Immature natural killer cell (primary cell): ENCODE results near the gene CRABP2. TPM values are rescaled to one million over a fixed set of nuclear protein-coding genes. Genes with fewer than 3 reads are reported as not detected.
A peak's percentile ranks its signal among the peaks of the same experiment; 100 is the strongest.

ENCODE experiments used
- DNase-seq, 3 donors: peaks; one replicate each; pipeline ENCODE4 v3.0.0; 2022; ENCODE audit warnings: mixed read lengths in 1 of 3
- H3K27ac Mint-ChIP-seq, 6 donors: one replicate each; pipeline ENCODE4 v1.8.0; 2020; ENCODE audit warnings: mixed read lengths in 6 of 6, mild to moderate bottlenecking in 5 of 6, inconsistent platforms in 4 of 6, moderate library complexity in 3 of 6
- H3K27me3 Mint-ChIP-seq, 3 donors: one replicate each; pipeline ENCODE4 v1.8.0; 2020 to 2021; ENCODE audit warnings: low read depth in 3 of 3, mild to moderate bottlenecking in 3 of 3, mixed read lengths in 3 of 3, moderate library complexity in 3 of 3, inconsistent platforms in 1 of 3
- H3K36me3 Mint-ChIP-seq, 3 donors: one replicate each; pipeline ENCODE4 v1.8.0; 2020; ENCODE audit warnings: mixed read lengths in 3 of 3, inconsistent platforms in 2 of 3, mild to moderate bottlenecking in 2 of 3
- H3K4me1 Mint-ChIP-seq, 2 donors: one replicate each; pipeline ENCODE4 v1.8.0; 2020; ENCODE audit warnings: inconsistent platforms in 2 of 2, mild to moderate bottlenecking in 2 of 2, mixed read lengths in 2 of 2, moderate library complexity in 1 of 2
- H3K4me3 Mint-ChIP-seq, 5 donors: one replicate each; pipeline ENCODE4 v1.8.0; 2020; ENCODE audit warnings: mild to moderate bottlenecking in 5 of 5, mixed read lengths in 5 of 5, inconsistent platforms in 3 of 5, moderate library complexity in 3 of 5
- H3K9me3 Mint-ChIP-seq, 6 donors: one replicate each; pipeline ENCODE4 v1.8.0; 2020; ENCODE audit warnings: mild to moderate bottlenecking in 6 of 6, mixed read lengths in 6 of 6, inconsistent platforms in 4 of 6, moderate library complexity in 3 of 6
- polyA plus RNA-seq, 3 donors: library from polyadenylated mRNA; unstranded; fragments of 300-500 nt; fragmentation: Illumina TruSeq; gene quantifications; one replicate each; pipeline ENCODE4 v1.2.3, GENCODE V29; 2021

CRABP2 gene
- polyA plus RNA-seq, 3 donors from 2014 or later = not detected

- H3K4me3 Mint-ChIP-seq = no peak overlapping the region
- no peaks in the 10 kb centered on the region for H3K9me3 Mint-ChIP-seq
- H3K4me1 Mint-ChIP-seq = peaks cover 45 to 51% of the 10 kb centered on the region in 2 donors
- no peaks in the 10 kb centered on the region for H3K36me3 Mint-ChIP-seq
- peak overlapping the region in 3 of 6 donors; percentile 34 to 76 (median 73) for H3K27ac Mint-ChIP-seq
- peaks cover 9 to 18% (median 17%) of the 10 kb centered on the region in 3 donors for H3K27me3 Mint-ChIP-seq
- DNase-seq = no peak
Observed at GRCh38 chr1:156662005-156662799, 43.2 kb downstream of the CRABP2 start.

GRCh38 chr1:156660752-156661112, 44.7 kb downstream of the CRABP2 start:
- Mint-ChIP-seq H3K27me3 (peaks cover 16 to 26% (median 17%) of the 10 kb centered on the region in 3 donors), H3K4me3 (peak overlapping the region; percentile 33 to 87 (median 57)), H3K4me1 (peaks cover 55 to 60% of the 10 kb centered on the region in 2 donors), H3K27ac (peak overlapping the region; percentile 82 to 94 (median 89)), H3K9me3 (no peaks in the 10 kb centered on the region), H3K36me3 (no peaks in the 10 kb centered on the region)
- DNase-seq = peak in 1 of 3 donors; percentile 7

GRCh38 chr1:156659988-156660751, 45.2 kb downstream of the CRABP2 start:
- Mint-ChIP-seq H3K27ac (peak overlapping the region; percentile 82 to 94 (median 89)), H3K4me3 (peak overlapping the region; percentile 70 to 87 (median 80)), H3K36me3 (no peaks in the 10 kb centered on the region), H3K9me3 (no peaks in the 10 kb centered on the region), H3K27me3 (peaks cover 15 to 31% (median 17%) of the 10 kb centered on the region in 3 donors), H3K4me1 (peaks cover 55 to 60% of the 10 kb centered on the region in 2 donors)
- peak; percentile 94 to 95 (median 94) for DNase-seq

GRCh38 chr1:156659661-156659987, 45.8 kb downstream of the CRABP2 start:
- H3K27me3 Mint-ChIP-seq = peaks cover 14 to 33% (median 19%) of the 10 kb centered on the region in 3 donors
- H3K9me3 Mint-ChIP-seq = no peaks in the 10 kb centered on the region
- peak overlapping the region; percentile 70 to 87 (median 80) for H3K4me3 Mint-ChIP-seq
- DNase-seq = no peak
- H3K27ac Mint-ChIP-seq = peak overlapping the region; percentile 57 to 94 (median 84)
- no peaks in the 10 kb centered on the region for H3K36me3 Mint-ChIP-seq
- H3K4me1 Mint-ChIP-seq = peaks cover 55 to 60% of the 10 kb centered on the region in 2 donors

GRCh38 chr1:156658945-156659574, 46.3 kb downstream of the CRABP2 start:
- peaks cover 55 to 60% of the 10 kb centered on the region in 2 donors for H3K4me1 Mint-ChIP-seq
- peak in 1 of 3 donors; percentile 18 for DNase-seq
- H3K27ac Mint-ChIP-seq = peak overlapping the region; percentile 61 to 94 (median 84)
- H3K4me3 Mint-ChIP-seq = peak overlapping the region; percentile 70 to 87 (median 80)
- peaks cover 14 to 35% (median 19%) of the 10 kb centered on the region in 3 donors for H3K27me3 Mint-ChIP-seq
- no peaks in the 10 kb centered on the region for H3K9me3 Mint-ChIP-seq
- H3K36me3 Mint-ChIP-seq = no peaks in the 10 kb centered on the region

- DNase-seq = no peak
- no peaks in the 10 kb centered on the region for H3K36me3 Mint-ChIP-seq
- peaks cover 55 to 60% of the 10 kb centered on the region in 2 donors for H3K4me1 Mint-ChIP-seq
- H3K4me3 Mint-ChIP-seq = peak overlapping the region in 3 of 5 donors; percentile 18 to 85 (median 80)
- peaks cover 14 to 35% (median 19%) of the 10 kb centered on the region in 3 donors for H3K27me3 Mint-ChIP-seq
- no peaks in the 10 kb centered on the region for H3K9me3 Mint-ChIP-seq
- H3K27ac Mint-ChIP-seq = peak overlapping the region in 3 of 6 donors; percentile 19 to 82 (median 61)
Observed at GRCh38 chr1:156658496-156658895, 46.9 kb downstream of the CRABP2 start.

GRCh38 chr1:156657741-156658319, 47.6 kb downstream of the CRABP2 start:
- H3K27ac Mint-ChIP-seq = peak overlapping the region in 5 of 6 donors; percentile 53 to 84 (median 71)
- DNase-seq = no peak
- no peaks in the 10 kb centered on the region for H3K9me3 Mint-ChIP-seq
- peak overlapping the region; percentile 79 to 86 (median 82) for H3K4me3 Mint-ChIP-seq
- H3K36me3 Mint-ChIP-seq = peaks cover 0 to 2% (median 0%) of the 10 kb centered on the region in 3 donors
- peaks cover 15 to 36% (median 24%) of the 10 kb centered on the region in 3 donors for H3K27me3 Mint-ChIP-seq
- H3K4me1 Mint-ChIP-seq = peaks cover 55 to 60% of the 10 kb centered on the region in 2 donors

GRCh38 chr1:156656806-156657740, 48.3 kb downstream of the CRABP2 start:
- Mint-ChIP-seq H3K9me3 (no peaks in the 10 kb centered on the region), H3K27me3 (peaks cover 15 to 37% (median 26%) of the 10 kb centered on the region in 3 donors), H3K27ac (peak overlapping the region in 4 of 6 donors; percentile 53 to 84 (median 64)), H3K4me3 (peak overlapping the region; percentile 79 to 86 (median 82)), H3K4me1 (peaks cover 55 to 56% of the 10 kb centered on the region in 2 donors), H3K36me3 (peaks cover 0 to 5% (median 0%) of the 10 kb centered on the region in 3 donors)
- DNase-seq = peak; percentile 68 to 71 (median 69)

GRCh38 chr1:156655904-156656516, 49.4 kb downstream of the CRABP2 start:
- peak overlapping the region in 4 of 5 donors; percentile 36 to 86 (median 80) for H3K4me3 Mint-ChIP-seq
- peaks cover 47 to 48% of the 10 kb centered on the region in 2 donors for H3K4me1 Mint-ChIP-seq
- H3K36me3 Mint-ChIP-seq = peaks cover 0 to 5% (median 0%) of the 10 kb centered on the region in 3 donors
- no peaks in the 10 kb centered on the region for H3K9me3 Mint-ChIP-seq
- H3K27me3 Mint-ChIP-seq = peaks cover 15 to 35% (median 22%) of the 10 kb centered on the region in 3 donors
- no peak for DNase-seq
- no peak overlapping the region for H3K27ac Mint-ChIP-seq

GRCh38 chr1:156655151-156655903, 50.1 kb downstream of the CRABP2 start:
- H3K36me3 Mint-ChIP-seq = peaks cover 0 to 5% (median 0%) of the 10 kb centered on the region in 3 donors
- H3K27me3 Mint-ChIP-seq = peaks cover 15 to 34% (median 20%) of the 10 kb centered on the region in 3 donors
- H3K27ac Mint-ChIP-seq = no peak overlapping the region
- H3K4me1 Mint-ChIP-seq = peaks cover 40 to 42% of the 10 kb centered on the region in 2 donors
- peak overlapping the region in 4 of 5 donors; percentile 0 to 47 (median 23) for H3K4me3 Mint-ChIP-seq
- no peak for DNase-seq
- no peaks in the 10 kb centered on the region for H3K9me3 Mint-ChIP-seq

- Mint-ChIP-seq H3K27me3 (peaks cover 15 to 29% (median 15%) of the 10 kb centered on the region in 3 donors), H3K36me3 (peaks cover 0 to 5% (median 0%) of the 10 kb centered on the region in 3 donors), H3K4me1 (peaks cover 34 to 35% of the 10 kb centered on the region in 2 donors), H3K9me3 (no peaks in the 10 kb centered on the region), H3K27ac (no peak overlapping the region), H3K4me3 (no peak overlapping the region)
- DNase-seq = no peak
Observed at GRCh38 chr1:156654700-156655099, 50.7 kb downstream of the CRABP2 start.
